Gastrocnemius medialis (tissue), 4 donors: ENCODE results near the gene POLR2C. TPM values are rescaled to one million over a fixed set of nuclear protein-coding genes. Genes with fewer than 3 reads are reported as not detected.
A peak's percentile ranks its signal among the peaks of the same experiment; 100 is the strongest.

ENCODE experiments used
- ATAC-seq, 2 donors: fragments of 150-250 bp; one replicate each; pipeline ENCODE4 v1.9.1; 2016
- DNase-seq, 2 donors: peaks; one replicate each; pipeline ENCODE4 v3.0.0-alpha.2; 2019
- H3K27ac ChIP-seq, 4 donors: fragments of 200-600 bp; sonication (generic); 1 replicate in 1 of 4; 2 replicates in 3 of 4; pipeline ENCODE4 v1.5.1; 2016 to 2018; ENCODE audit warnings: mild to moderate bottlenecking in 2 of 4, moderate library complexity in 1 of 4
- H3K27me3 ChIP-seq, 3 donors: fragments of 200-600 bp; sonication (generic) in 2 of 3; 1 replicate in 1 of 3; 2 replicates in 2 of 3; pipeline versions ENCODE4 v1.5.1 to v1.6.0; 2016 to 2019; ENCODE audit warnings: mild to moderate bottlenecking in 1 of 3, moderate library complexity in 1 of 3
- H3K36me3 ChIP-seq, 2 donors: fragments of 200-600 bp; sonication (generic) in 1 of 2; one replicate each; pipeline ENCODE4 v1.5.1; 2017 to 2018
- H3K4me1 ChIP-seq, 2 donors: fragments of 200-600 bp; sonication (generic) in 1 of 2; one replicate each; pipeline ENCODE4 v1.5.1; 2016 to 2017; ENCODE audit warnings: mild to moderate bottlenecking in 2 of 2
- H3K4me3 ChIP-seq, 4 donors: fragments of 200-600 bp; sonication (generic) in 3 of 4; 1 replicate in 1 of 4; 2 replicates in 3 of 4; pipeline ENCODE4 v1.5.1; 2016 to 2019; ENCODE audit warnings: mild to moderate bottlenecking in 2 of 4
- H3K9me3 ChIP-seq, 3 donors: fragments of 200-600 bp; sonication (generic) in 2 of 3; 1 replicate in 1 of 3; 2 replicates in 2 of 3; pipeline ENCODE4 v1.5.1; 2016 to 2019
- CTCF ChIP-seq, 5 experiments: fragments of 450-650 bp in 3 of 5; fragments of 200-600 bp in 2 of 5; sonication (generic) in 2 of 5; IDR thresholded peaks in 4 of 5; conservative IDR thresholded peaks in 1 of 5; 1 replicate in 4 of 5; 2 replicates in 1 of 5; pipeline ENCODE4 v1.5.1; 2016 to 2019; ENCODE audit warnings: antibody characterized with exemption in 5 of 5, mild to moderate bottlenecking in 3 of 5, moderate library complexity in 3 of 5
- POLR2A ChIP-seq, 2 donors: fragments of 450-650 bp; IDR thresholded peaks; one replicate each; pipeline ENCODE4 v1.6.1; 2017; ENCODE audit warnings: antibody characterized with exemption in 2 of 2, mild to moderate bottlenecking in 2 of 2, moderate library complexity in 2 of 2
- in situ Hi-C, 4 donors: fragments of 200-750 bp; cut with MboI; loops; one replicate each; pipeline versions ENCODE4 v1.15.0 to v1.8.0; 2017; ENCODE audit warnings: low sequenced_read_pairs in 4 of 4
- intact Hi-C: fragments of 100-400 bp; cut with DNase I; formaldehyde crosslinking; loops from one replicate; pipeline ENCODE4 v1.15.1; 2023; ENCODE audit warnings: low total_unique reads
- total RNA-seq, 4 donors: library from RNA; depleted of rRNA; stranded (reverse); fragments of >200 nt; gene quantifications; one replicate each; pipeline versions ENCODE4 v1.1.0 to v1.2.3, GENCODE V29; 2016

Gene POLR2C
- total RNA-seq, 4 donors from 2014 or later = 97.2 to 162 (median 134) TPM

- Histone ChIP-seq H3K9me3 (no peaks in the 10 kb centered on the region), H3K27me3 (no peaks in the 10 kb centered on the region), H3K36me3 (peaks cover 0 to 61% of the 10 kb centered on the region in 2 donors), H3K27ac (no peak overlapping the region), H3K4me1 (peaks cover 14 to 15% of the 10 kb centered on the region in 2 donors), H3K4me3 (no peak overlapping the region)
- in situ Hi-C loops = no loop called here
- no peak for DNase-seq
- no peak for ATAC-seq
- intact Hi-C loops = no loop called here
- TF ChIP-seq CTCF (IDR thresholded peaks at IDR 0.05 in 4 of 5, conservative IDR thresholded peaks at IDR 0.05 in 1 of 5) = no peak
- no peak for TF ChIP-seq POLR2A (IDR thresholded peaks at IDR 0.05)
Measured at GRCh38 chr16:57452021-57452420, 10.5 kb upstream of the POLR2C start.

- in situ Hi-C loops = no loop called here
Measured at GRCh38 chr16:57462978-57463362, 491 bp downstream of the POLR2C start.

GRCh38 chr16:57464523-57464922, 2.0 kb downstream of the POLR2C start:
- peaks cover 15 to 18% of the 10 kb centered on the region in 2 donors for H3K4me1 ChIP-seq
- TF ChIP-seq POLR2A (IDR thresholded peaks at IDR 0.05) (no peak), CTCF (IDR thresholded peaks at IDR 0.05 in 4 of 5, conservative IDR thresholded peaks at IDR 0.05 in 1 of 5) (no peak)
- H3K36me3 ChIP-seq = peaks cover 0 to 68% of the 10 kb centered on the region in 2 donors
- no peak overlapping the region for H3K27ac ChIP-seq
- in situ Hi-C loops (no loop called here), intact Hi-C loops (loop anchor here (5.0 kb wide), 1 partner anchor 1012 kb away; the partner anchor contains the start of genes NUDT21 and OGFOD1)
- DNase-seq (no peak), ATAC-seq (no peak)
- H3K4me3 ChIP-seq = no peak overlapping the region
- H3K9me3 ChIP-seq = no peaks in the 10 kb centered on the region
- H3K27me3 ChIP-seq = no peaks in the 10 kb centered on the region

More at GRCh38 chr16:57462978-57463362, 491 bp downstream of the POLR2C start:
- Histone ChIP-seq H3K27me3 (no peaks in the 10 kb centered on the region), H3K9me3 (no peaks in the 10 kb centered on the region), H3K36me3 (peaks cover 0 to 67% of the 10 kb centered on the region in 2 donors), H3K4me1 (peaks cover 15 to 18% of the 10 kb centered on the region in 2 donors), H3K27ac (peak overlapping the region; percentile 86 to 92 (median 88)), H3K4me3 (peak overlapping the region; percentile 77 to 96 (median 88))
- ATAC-seq (peak; percentile 40 to 46), DNase-seq (no peak)
- TF ChIP-seq CTCF (IDR thresholded peaks at IDR 0.05 in 4 of 5, conservative IDR thresholded peaks at IDR 0.05 in 1 of 5) (no peak), POLR2A (IDR thresholded peaks at IDR 0.05) (no peak)
- intact Hi-C loops = loop anchor here (1.0 to 5.0 kb wide), 2 partner anchors 16 to 1011 kb away; partner anchors contain the start of genes CIAPIN1, COQ9, NUDT21 and OGFOD1

- H3K4me1 ChIP-seq = peaks cover 20% of the 10 kb centered on the region in 2 donors
- H3K9me3 ChIP-seq = no peaks in the 10 kb centered on the region
- DNase-seq (no peak), ATAC-seq (no peak)
- in situ Hi-C loops (no loop called here), intact Hi-C loops (no loop called here)
- H3K27me3 ChIP-seq = no peaks in the 10 kb centered on the region
- no peak overlapping the region for H3K4me3 ChIP-seq
- H3K36me3 ChIP-seq = peaks cover 0 to 78% of the 10 kb centered on the region in 2 donors
- TF ChIP-seq CTCF (IDR thresholded peaks at IDR 0.05 in 4 of 5, conservative IDR thresholded peaks at IDR 0.05 in 1 of 5) (no peak), POLR2A (IDR thresholded peaks at IDR 0.05) (no peak)
- H3K27ac ChIP-seq = no peak overlapping the region
Measured at GRCh38 chr16:57468346-57468745, 5.9 kb downstream of the POLR2C start.

- Histone ChIP-seq H3K27ac (no peak overlapping the region), H3K4me1 (peaks cover 13 to 14% of the 10 kb centered on the region in 2 donors), H3K4me3 (no peak overlapping the region), H3K9me3 (no peaks in the 10 kb centered on the region), H3K36me3 (peaks cover 0 to 77% of the 10 kb centered on the region in 2 donors), H3K27me3 (no peaks in the 10 kb centered on the region)
- DNase-seq (no peak), ATAC-seq (no peak)
- intact Hi-C loops (no loop called here), in situ Hi-C loops (no loop called here)
- TF ChIP-seq CTCF (IDR thresholded peaks at IDR 0.05 in 4 of 5, conservative IDR thresholded peaks at IDR 0.05 in 1 of 5) = no peak
- TF ChIP-seq POLR2A (IDR thresholded peaks at IDR 0.05) = no peak
Measured at GRCh38 chr16:57469046-57469445, 6.6 kb downstream of the POLR2C start.
